Epithelial cell of esophagus (primary cell): Measurements from ENCODE around the gene ARHGAP26.
"Not testable (repeated sequence)": the region's sequence is repeated elsewhere in the genome, so short reads cannot be mapped to it uniquely, and the experiment has no call there.

Experiments used
- DNase-seq: peaks from one replicate; pipeline ENCODE4 v3.0.0; 2010; ENCODE audit warnings: low read depth
- H3K4me3 ChIP-seq: 2 replicates; pipeline ENCODE4 v1.5.1; 2011; ENCODE audit warnings: mild to moderate bottlenecking, low read length, control low read depth
- CTCF ChIP-seq: IDR thresholded peaks from 2 replicates; pipeline ENCODE4 v1.5.1; 2011; ENCODE audit warnings: low read depth, mild to moderate bottlenecking, low read length, control low read depth, inconsistent platforms; ENCODE audit not compliant: insufficient read depth; ENCODE audit errors: missing control alignments

The ARHGAP26 gene

GRCh38 chr5:143113461-143113860 is 343.3 kb downstream of the ARHGAP26 start:
- no peak overlapping the region for H3K4me3 ChIP-seq
- TF ChIP-seq CTCF: no peak
- no peak for DNase-seq

- peak; percentile 59 for DNase-seq
- no peak overlapping the region for H3K4me3 ChIP-seq
- TF ChIP-seq CTCF: no peak
Measured at GRCh38 chr5:143114481-143114880, 344.3 kb downstream of the ARHGAP26 start.

GRCh38 chr5:143115381-143115780 is 345.2 kb downstream of the ARHGAP26 start:
- DNase-seq: no peak
- no peak overlapping the region for H3K4me3 ChIP-seq
- no peak for TF ChIP-seq CTCF

- H3K4me3 ChIP-seq: no peak overlapping the region
- no peak for DNase-seq
- TF ChIP-seq CTCF: no peak
Measured at GRCh38 chr5:143116814-143117213, 346.6 kb downstream of the ARHGAP26 start.

- H3K4me3 ChIP-seq: no peak overlapping the region
- no peak for TF ChIP-seq CTCF
- DNase-seq: no peak
Measured at GRCh38 chr5:143117821-143118220, 347.6 kb downstream of the ARHGAP26 start.

- peak; percentile 15 for TF ChIP-seq CTCF
- no peak overlapping the region for H3K4me3 ChIP-seq
- DNase-seq: peak; percentile 14
Measured at GRCh38 chr5:143118222-143118621, 348.0 kb downstream of the ARHGAP26 start.

- not testable (repeated sequence) for H3K4me3 ChIP-seq, DNase-seq
Measured at GRCh38 chr5:143118818-143119217, 348.6 kb downstream of the ARHGAP26 start.
